PC-3 (cell line): Measurements from ENCODE around the gene EPHA1. TPM values are rescaled to one million over a fixed set of nuclear protein-coding genes. Genes with fewer than 3 reads are reported as not detected.

Experiments used
- ATAC-seq: fragments of 200-7000 bp; cut with Tn5 transposase; 2 replicates; pipeline ENCODE4 v1.9.1; 2020; ENCODE audit warnings: mild to moderate bottlenecking, moderate library complexity
- BruUV-seq: library from RNA; stranded (reverse); fragments of 400-500 nt; replicated peaks from 2 replicates; lab custom pipeline; 2021; lab: Mats Ljungman, UMichigan
- CTCF ChIA-PET: fragments of 300-600 bp; sonication (Branson Sonifier 250); formaldehyde crosslinking; loops from one replicate; lab custom pipeline; 2022; ENCODE audit warnings: antibody characterized with exemption; lab: Charles Lee
- POLR2A ChIA-PET: fragments of 300-600 bp; sonication (Branson Sonifier 250); formaldehyde crosslinking; loops from one replicate; lab custom pipeline; 2022; ENCODE audit warnings: antibody characterized with exemption; ENCODE audit not compliant: unreplicated experiment; lab: Charles Lee
- DNase-seq: peaks from one replicate; pipeline ENCODE4 v3.0.0-alpha.2; 2015
- H2AFZ ChIP-seq: fragments of 300-600 bp; sonication (generic); 2 replicates; pipeline ENCODE4 v1.6.0; 2016; ENCODE audit warnings: antibody characterized with exemption, low read length
- H3F3A ChIP-seq: fragments of 300-600 bp; sonication (generic); one replicate; pipeline ENCODE4 v1.6.0; 2017; ENCODE audit warnings: antibody characterized with exemption, low read length, control low read depth, mild to moderate bottlenecking; ENCODE audit not compliant: unreplicated experiment
- H3K27ac ChIP-seq: fragments of 300-600 bp; sonication (generic); 2 replicates; pipeline ENCODE4 v1.5.1; 2016; ENCODE audit warnings: mild to moderate bottlenecking, low read length
- H3K27me3 ChIP-seq: fragments of 300-600 bp; sonication (generic); 2 replicates; pipeline ENCODE4 v1.6.1; 2016; ENCODE audit warnings: low read length, mixed read lengths
- H3K36me3 ChIP-seq: fragments of 300-600 bp; sonication (generic); 2 replicates; pipeline ENCODE4 v1.6.1; 2016; ENCODE audit warnings: low read depth, mixed run types, low read length, mixed read lengths
- H3K4me1 ChIP-seq: fragments of 300-600 bp; sonication (generic); 2 replicates; pipeline ENCODE4 v1.5.1; 2016; ENCODE audit warnings: low read length; ENCODE audit not compliant: insufficient read depth
- H3K4me2 ChIP-seq: fragments of 300-600 bp; sonication (generic); 2 replicates; pipeline ENCODE4 v1.6.0; 2016; ENCODE audit warnings: low read length
- H3K4me3 ChIP-seq: fragments of 300-600 bp; sonication (generic); 2 replicates; pipeline ENCODE4 v1.5.1; 2016; ENCODE audit warnings: mild to moderate bottlenecking, low read length, mixed read lengths
- H3K79me2 ChIP-seq: fragments of 300-600 bp; sonication (generic); 2 replicates; pipeline ENCODE4 v1.6.1; 2017; ENCODE audit warnings: low read length, mixed read lengths
- H3K9ac ChIP-seq: fragments of 300-600 bp; sonication (generic); 2 replicates; pipeline ENCODE4 v1.6.0; 2016; ENCODE audit warnings: mild to moderate bottlenecking, low read length
- H3K9me2 ChIP-seq: fragments of 300-600 bp; sonication (generic); replicated peaks from 2 replicates; pipeline ENCODE4 v1.6.1; 2016; ENCODE audit warnings: mixed run types, low read length, mixed read lengths
- H3K9me3 ChIP-seq: fragments of 300-600 bp; sonication (generic); 2 replicates; pipeline ENCODE4 v1.6.1; 2016; ENCODE audit warnings: low read length, mixed read lengths
- H4K20me1 ChIP-seq: fragments of 300-600 bp; sonication (generic); 2 replicates; pipeline ENCODE4 v1.6.1; 2016; ENCODE audit warnings: low read length, mixed read lengths
- CTCF ChIP-seq: fragments of 300-600 bp; sonication (generic); conservative IDR thresholded peaks from 2 replicates; pipeline ENCODE4 v1.5.1; 2017; ENCODE audit warnings: antibody characterized with exemption, low read depth, mild to moderate bottlenecking, low read length
- EZH2 ChIP-seq: fragments of 300-600 bp; sonication (generic); IDR thresholded peaks from one replicate; pipeline ENCODE4 v1.6.1; 2017; ENCODE audit warnings: antibody characterized with exemption, mild to moderate bottlenecking, low read length; ENCODE audit not compliant: unreplicated experiment
- EZH2phosphoT487 ChIP-seq: fragments of 300-600 bp; sonication (generic); IDR thresholded peaks from 2 replicates; pipeline ENCODE4 v1.6.1; 2018; ENCODE audit warnings: mild to moderate bottlenecking, antibody characterized with exemption, low read length, borderline replicate concordance
- intact Hi-C: fragments of 100-400 bp; cut with micrococcal nuclease; formaldehyde crosslinking; loops from 2 replicates; pipeline ENCODE4 v1.9.0; 2023
- total RNA-seq: library from RNA; depleted of rRNA; stranded (reverse); fragments of >200 nt; gene quantifications from 2 replicates; pipeline ENCODE4 v1.2.3, GENCODE V29; 2014

Gene EPHA1
- total RNA-seq, 1 experiment from 2014 or later, result 46.4 TPM

GRCh38 chr7:143456992-143457793 is 48.5 kb upstream of the EPHA1 start:
- BruUV-seq, result no TSS peak
- Histone ChIP-seq H4K20me1 (no peaks in the 10 kb centered on the region), H3K9ac (no peak overlapping the region), H3K27ac (no peak overlapping the region), H3K79me2 (no peaks in the 10 kb centered on the region), H3F3A (no peaks in the 10 kb centered on the region), H2AFZ (no peak overlapping the region), H3K4me1 (peaks cover 11% of the 10 kb centered on the region; the same call in 1 of the 2 replicates), H3K4me2 (no peak overlapping the region), H3K36me3 (no peaks in the 10 kb centered on the region), H3K4me3 (no peak overlapping the region), H3K9me2 (no peaks in the 10 kb centered on the region), H3K27me3 (no peaks in the 10 kb centered on the region), H3K9me3 (no peaks in the 10 kb centered on the region)
- no peak for TF ChIP-seq EZH2phosphoT487
- no peak for TF ChIP-seq CTCF
- no peak for TF ChIP-seq EZH2
- CTCF ChIA-PET, result no interaction called here
- ATAC-seq (peak; percentile 68), DNase-seq (peak; percentile 26)
- POLR2A ChIA-PET, result interaction anchor here (0.7 kb wide), 1 partner anchor 20 kb away, joined by 3 read pairs; no protein-coding TSS in a partner anchor
- intact Hi-C loops, result no loop called here

GRCh38 chr7:143455942-143456341 is 47.3 kb upstream of the EPHA1 start:
- ChIA-PET POLR2A (no interaction called here), CTCF (no interaction called here)

More at GRCh38 chr7:143455942-143456341, 47.3 kb upstream of the EPHA1 start:
- no peak overlapping the region for H3K4me2 ChIP-seq
- H3K27me3 ChIP-seq, result no peaks in the 10 kb centered on the region
- H3K27ac ChIP-seq, result no peak overlapping the region
- no peaks in the 10 kb centered on the region for H3K36me3 ChIP-seq
- H3K79me2 ChIP-seq, result no peaks in the 10 kb centered on the region
- peaks cover 11% of the 10 kb centered on the region; the same call in 1 of the 2 replicates for H3K4me1 ChIP-seq
- H4K20me1 ChIP-seq, result no peaks in the 10 kb centered on the region
- H3K9ac ChIP-seq, result no peak overlapping the region
- no TSS peak for BruUV-seq
- intact Hi-C loops, result no loop called here
- H2AFZ ChIP-seq, result no peak overlapping the region
- no peak overlapping the region for H3K4me3 ChIP-seq
- no peaks in the 10 kb centered on the region for H3F3A ChIP-seq
- DNase-seq (no peak), ATAC-seq (no peak)
- TF ChIP-seq EZH2 (no peak), CTCF (no peak), EZH2phosphoT487 (no peak)
- no peaks in the 10 kb centered on the region for H3K9me3 ChIP-seq
- no peaks in the 10 kb centered on the region for H3K9me2 ChIP-seq
